Myocyte (in vitro differentiated cells): ENCODE data around the gene MSS51. TPM values are rescaled to one million over a fixed set of nuclear protein-coding genes. Genes with fewer than 3 reads are reported as not detected.

Source experiments
- total RNA-seq: library from RNA; depleted of rRNA; stranded (reverse); fragments of >200 nt; gene quantifications from 2 replicates; pipeline ENCODE4 v1.2.3, GENCODE V29; 2014

MSS51 gene
- total RNA-seq, 1 donor from 2014 or later, result 6.6 TPM

Other genes with a start within 250 kb of the MSS51 start
- gene DNAJC9, start 186.3 kb downstream of the MSS51 start, total RNA-seq, result 20.8 and 25.5 TPM in 2 replicates
- gene MRPS16, start 180.9 kb downstream of the MSS51 start, total RNA-seq, result 88.7 and 89.9 TPM in 2 replicates
- 1.0 and 1.8 TPM in 2 replicates for gene CFAP70, start 74.7 kb downstream of the MSS51 start, total RNA-seq
- 112 and 133 TPM in 2 replicates for gene ANXA7, start 19.5 kb downstream of the MSS51 start, total RNA-seq
- 54.6 and 59.1 TPM in 2 replicates for gene PPP3CB, start 62.5 kb upstream of the MSS51 start, total RNA-seq
- 79.9 and 88.8 TPM in 2 replicates for gene USP54, start 157.8 kb upstream of the MSS51 start, total RNA-seq
- 4.7 and 5.5 TPM in 2 replicates for gene MYOZ1, start 207.9 kb upstream of the MSS51 start, total RNA-seq
- 22.8 and 41.4 TPM in 2 replicates for gene SYNPO2L, start 222.5 kb upstream of the MSS51 start, total RNA-seq